Activated naive CD4-positive, alpha-beta T cell (primary cell): ENCODE measurements around the gene CSNK2A1.

Experiments used
- DNase-seq, 4 experiments: peaks; one replicate each; lab custom pipeline; 2025; lab: John Stamatoyannopoulos, UW

Gene CSNK2A1

DNA sequence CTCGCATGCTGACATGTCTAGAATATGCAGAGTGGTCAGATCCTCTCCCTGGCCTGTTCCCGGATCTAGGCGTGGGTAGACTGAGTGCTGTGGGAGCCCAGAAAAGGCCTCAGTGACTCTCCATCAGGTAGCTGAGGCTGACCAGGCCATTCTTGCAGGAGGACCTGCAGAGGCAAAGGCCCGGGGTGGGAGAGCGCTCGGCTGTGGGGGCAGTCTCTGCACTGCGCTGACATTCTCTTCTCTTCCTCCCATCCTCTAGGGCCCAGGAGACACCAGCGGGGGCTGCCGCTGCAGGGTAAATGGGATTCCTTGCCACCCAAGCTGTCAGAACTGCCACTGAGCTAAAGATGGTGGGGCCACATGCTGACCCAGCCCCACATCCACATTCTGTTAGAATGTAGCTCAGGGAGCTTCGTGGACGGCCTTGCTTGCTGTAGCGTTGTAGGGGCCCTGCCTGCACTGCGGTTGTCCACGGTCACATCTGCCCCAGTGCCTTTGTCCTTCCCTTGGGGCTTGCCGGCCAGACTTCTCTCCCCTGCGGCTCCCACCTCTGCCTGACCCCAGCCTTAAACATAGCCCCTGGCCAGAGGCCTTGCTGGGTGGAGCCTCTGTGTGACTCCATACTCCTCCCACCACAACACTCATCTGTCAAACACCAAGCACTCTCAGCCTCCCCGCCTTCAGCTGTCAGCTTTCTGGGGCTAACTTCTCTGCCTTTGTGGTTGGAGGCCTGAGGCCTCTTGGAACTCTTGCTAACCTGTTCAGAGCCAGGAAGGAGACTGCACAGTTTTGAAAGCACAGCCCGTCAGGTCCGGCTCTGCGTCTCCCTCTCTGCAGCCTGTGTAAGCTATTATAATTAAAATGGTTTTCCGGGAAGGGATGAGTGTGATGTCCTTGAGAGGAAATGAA, 113.2 kb downstream of the CSNK2A1 start:
- DNase-seq = no peak

DNA sequence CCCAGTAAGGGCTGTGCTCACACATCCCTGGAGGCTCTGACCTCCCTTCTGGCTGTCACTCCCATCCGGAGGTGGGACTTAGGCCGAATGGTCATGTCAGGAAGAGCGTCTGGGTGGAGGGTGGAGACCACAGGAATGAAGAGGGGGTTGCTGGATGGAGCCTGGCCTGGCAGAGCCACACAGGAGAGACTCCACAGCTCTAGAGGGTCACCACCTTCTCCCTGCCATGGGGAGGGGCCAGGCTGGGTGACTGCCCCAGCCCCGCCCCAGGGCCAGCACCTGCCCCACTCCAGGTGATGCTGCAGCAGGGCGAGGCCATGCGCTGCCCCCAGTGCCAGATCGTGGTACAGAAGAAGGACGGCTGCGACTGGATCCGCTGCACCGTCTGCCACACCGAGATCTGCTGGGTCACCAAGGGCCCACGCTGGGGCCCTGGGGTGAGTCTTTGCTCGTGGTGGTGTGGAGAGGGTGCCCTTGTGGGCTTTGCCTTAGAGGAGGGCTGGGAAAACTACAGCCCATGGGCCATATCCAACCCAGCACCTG, 114.9 kb downstream of the CSNK2A1 start:
- DNase-seq = no peak

DNA sequence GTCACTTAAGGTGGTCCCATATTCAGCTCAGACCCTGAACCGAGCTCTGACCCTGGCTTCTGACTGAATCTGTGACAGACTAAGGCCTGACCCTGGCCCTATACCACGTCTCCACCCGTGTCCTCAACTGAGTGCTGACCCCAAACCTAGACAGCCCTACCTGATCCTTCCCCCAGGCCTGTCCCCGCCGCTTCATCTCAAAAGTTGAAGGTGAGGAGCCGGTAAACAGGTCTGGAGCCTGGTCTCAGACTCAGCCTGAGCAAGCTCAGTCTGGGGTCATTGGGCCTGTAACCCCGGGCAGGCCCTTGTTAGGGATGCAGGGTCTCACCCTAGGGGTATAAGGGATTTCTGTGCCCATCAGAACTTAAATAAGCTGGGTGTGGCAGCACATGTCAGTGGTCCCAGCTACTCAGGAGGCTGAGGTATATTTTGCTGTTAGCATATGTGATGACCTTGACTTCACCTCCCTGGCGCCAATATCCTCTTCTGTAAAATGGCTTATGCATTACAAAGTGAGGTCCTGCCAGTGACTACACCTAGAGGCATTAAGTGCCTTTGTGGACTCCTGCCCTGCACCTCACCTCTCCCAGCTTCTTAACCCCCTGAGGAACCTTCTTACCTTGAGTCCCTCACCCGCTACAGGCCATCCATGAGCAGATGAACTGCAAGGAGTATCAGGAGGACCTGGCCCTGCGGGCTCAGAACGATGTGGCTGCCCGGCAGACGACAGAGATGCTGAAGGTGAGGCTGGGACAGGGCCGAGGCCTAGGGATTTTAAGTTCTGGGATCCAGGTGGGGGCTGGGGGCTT, 115.5 kb downstream of the CSNK2A1 start:
- DNase-seq = no peak

DNA sequence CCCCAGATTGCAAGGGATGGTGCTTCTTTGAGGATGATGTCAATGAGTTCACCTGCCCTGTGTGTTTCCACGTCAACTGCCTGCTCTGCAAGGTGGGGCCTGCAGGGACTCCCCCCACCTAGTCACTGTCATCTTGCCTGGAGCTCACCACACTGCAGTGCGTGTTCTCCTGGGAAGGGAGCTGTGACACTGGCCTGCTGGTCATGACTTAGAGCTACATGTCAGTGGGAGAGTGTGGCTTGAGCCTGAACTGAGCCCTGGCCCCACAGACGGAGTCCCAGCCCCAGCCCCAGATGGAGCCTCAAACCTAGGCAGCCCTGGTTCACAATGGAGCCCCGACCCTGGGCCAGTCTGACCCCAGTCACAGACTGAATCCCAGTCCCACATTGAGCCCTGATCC, 116.2 kb downstream of the CSNK2A1 start:
- DNase-seq = no peak

DNA sequence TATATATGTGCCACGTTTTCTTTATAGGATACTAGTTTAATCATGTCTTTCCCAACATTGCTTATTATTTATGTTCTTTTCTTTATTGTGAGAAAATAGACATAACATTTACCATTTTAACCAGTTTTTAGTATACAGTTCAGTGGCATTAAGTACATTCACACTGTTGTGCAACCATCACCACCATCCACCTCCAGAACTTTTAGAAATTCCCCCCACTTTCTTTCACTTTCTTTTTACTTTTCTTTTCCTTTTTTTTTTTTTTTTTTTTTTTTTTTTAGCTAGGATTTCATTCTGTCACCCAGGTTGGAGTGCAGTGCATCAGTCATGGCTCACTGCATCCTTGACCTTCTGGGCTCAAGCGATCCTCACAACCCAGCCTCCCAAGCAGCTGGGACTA, 117.0 kb downstream of the CSNK2A1 start:
- no peak for DNase-seq
